HG03135 (cell line): ENCODE results near the gene LRRC8E.
"Not testable (repeated sequence)": the region's sequence is repeated elsewhere in the genome, so short reads cannot be mapped to it uniquely, and the experiment has no call there.

ENCODE experiments used
- ATAC-seq: cut with Tn5 transposase; IDR thresholded peaks from one replicate; pipeline ENCODE4 v1.9.1; 2021; ENCODE audit warnings: mild to moderate bottlenecking, moderate library complexity; ENCODE audit not compliant: unreplicated experiment

The LRRC8E gene

GRCh38 chr19:7907122-7907521, 18.8 kb downstream of the LRRC8E start:
- ATAC-seq, result no peak

DNA sequence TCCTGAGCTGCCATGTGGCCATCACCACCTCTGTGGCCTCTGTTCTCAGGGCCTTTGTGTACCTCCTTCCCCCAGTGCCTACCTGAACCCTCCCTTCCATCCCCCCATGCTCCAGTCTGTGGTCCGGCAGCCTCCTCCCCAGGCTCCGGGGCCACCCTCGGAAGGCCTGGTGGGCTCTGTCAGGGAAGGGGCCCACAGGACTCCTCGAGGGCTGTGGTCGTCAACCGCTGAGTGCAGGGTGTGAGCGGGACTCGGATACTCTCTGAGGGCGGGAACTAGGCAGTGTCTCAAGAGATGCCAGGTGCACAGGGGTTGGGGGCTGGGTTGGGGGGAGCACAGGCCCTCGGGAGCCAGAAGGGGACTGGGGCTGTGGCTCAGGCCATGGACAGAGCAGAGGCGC, 19.2 kb downstream of the LRRC8E start:
- ATAC-seq, result no peak

GRCh38 chr19:7908078-7908699, 19.9 kb downstream of the LRRC8E start:
- ATAC-seq, result no peak

DNA sequence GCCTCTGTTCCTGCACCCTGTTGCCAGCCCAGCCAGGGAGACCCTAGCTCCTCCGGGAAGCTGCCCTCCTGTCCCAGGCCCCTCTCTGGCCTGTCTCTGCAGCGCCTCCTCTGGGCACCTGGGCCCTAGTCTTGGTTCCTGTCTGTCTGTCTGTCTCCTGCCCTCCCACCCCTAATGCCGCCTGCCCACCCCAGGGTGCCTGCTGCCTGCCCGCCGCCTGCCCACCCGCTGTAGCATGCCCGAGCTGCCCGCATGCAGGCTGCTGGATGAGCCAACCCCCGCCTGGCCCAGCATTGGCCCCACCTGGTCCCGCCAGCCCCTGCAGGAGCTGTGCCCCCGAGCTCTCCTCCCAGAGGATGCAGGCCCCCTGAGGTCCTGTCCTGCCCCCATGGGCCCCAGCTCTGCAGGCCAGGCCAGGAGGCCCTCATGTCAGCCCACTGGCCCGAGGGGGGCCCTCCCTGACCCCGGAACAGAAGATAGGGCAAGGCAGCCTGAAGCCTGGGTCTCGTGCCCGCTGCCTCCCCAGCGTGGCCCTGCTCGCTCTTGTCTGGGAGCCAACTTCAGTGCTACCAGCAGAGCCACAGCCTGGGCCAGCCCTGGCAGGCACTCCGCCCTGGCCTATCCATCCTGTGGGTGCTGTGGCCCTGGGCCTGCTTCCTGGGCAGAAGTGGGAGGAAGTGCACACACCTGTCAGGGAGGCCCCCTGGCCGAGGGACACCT, 20.6 kb downstream of the LRRC8E start:
- ATAC-seq, result no peak

DNA sequence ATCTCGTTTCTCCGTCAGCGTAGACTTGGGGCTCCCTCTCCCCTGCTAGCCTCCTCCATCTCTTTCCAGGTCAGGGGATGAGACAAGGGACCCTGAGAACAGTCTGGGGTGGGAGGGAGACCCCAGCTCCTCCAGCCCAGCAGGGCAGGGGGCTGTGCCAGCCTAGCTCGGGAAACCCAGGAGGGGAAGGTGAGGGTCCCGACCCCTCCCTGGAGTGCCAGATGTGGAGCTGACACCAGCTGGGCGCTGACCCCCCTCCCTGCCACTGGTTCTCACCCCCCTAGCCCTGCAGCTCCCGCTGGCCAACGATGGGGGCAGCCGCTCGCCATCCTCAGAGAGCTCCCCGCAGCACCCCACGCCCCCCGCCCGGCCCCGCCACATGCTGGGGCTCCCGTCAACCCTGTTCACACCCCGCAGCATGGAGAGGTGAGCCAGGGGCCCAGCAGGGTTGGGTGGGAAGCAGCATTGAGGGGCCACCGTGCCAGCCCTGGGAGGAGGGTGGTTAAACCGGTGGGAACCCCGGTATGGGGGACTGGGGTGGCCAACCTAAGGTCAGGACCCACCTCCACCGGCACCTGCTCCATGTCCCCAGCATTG, 21.3 kb downstream of the LRRC8E start:
- ATAC-seq, result no peak

DNA sequence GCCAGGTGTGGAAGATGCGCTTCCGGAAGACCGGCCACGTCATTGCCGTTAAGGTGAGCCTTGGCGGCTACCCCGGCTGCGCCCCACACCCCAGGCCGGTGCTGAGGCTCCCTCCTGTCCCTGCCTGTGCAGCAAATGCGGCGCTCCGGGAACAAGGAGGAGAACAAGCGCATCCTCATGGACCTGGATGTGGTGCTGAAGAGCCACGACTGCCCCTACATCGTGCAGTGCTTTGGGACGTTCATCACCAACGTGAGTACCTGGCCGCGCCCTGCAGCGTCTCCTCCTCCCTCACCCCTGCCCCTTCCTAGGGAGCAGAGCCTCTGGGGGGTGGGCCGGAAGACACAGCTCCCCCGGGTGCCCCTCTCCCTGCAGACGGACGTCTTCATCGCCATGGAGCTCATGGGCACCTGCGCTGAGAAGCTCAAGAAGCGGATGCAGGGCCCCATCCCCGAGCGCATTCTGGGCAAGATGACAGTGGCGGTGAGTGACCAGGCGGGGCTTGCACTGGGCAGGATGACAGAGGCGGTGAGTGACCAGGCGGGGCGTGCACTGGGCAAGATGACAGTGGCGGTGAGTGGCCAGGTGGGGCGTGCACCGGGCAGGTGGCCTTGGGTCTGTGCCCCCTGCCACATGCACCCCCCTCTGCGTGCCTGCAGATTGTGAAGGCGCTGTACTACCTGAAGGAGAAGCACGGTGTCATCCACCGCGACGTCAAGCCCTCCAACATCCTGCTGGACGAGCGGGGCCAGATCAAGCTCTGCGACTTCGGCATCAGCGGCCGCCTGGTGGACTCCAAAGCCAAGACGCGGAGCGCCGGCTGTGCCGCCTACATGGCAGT, 22.2 kb downstream of the LRRC8E start:
- no peak for ATAC-seq

DNA sequence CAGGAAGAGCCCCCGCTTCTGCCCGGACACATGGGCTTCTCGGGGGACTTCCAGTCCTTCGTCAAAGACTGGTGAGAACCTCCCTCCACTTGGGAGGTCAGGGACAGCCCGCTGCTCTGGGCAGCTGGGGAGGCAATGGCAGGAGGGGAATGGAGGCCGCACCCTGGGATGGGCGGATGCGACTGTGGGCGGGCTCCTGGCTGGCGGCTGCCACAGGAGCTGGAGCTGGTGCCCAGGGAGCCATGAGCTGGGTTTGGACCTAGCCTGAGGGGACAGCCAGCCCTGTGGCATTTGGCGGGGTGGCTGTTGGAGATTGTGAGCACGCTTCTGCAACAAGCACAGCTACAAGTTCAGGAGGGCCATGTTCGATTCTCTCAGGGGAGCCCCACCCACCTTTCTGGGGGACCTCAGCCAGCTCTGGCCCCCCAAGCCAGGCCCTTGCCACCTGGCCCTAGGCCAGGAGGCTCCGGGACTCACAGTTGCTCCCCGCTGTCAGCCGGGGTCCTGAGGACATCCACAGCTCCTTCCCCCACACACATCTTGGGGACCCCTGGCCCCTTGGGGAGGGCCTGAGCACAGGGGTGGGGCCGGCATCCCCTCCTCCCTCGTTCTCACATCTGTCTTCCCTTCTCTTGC, 23.3 kb downstream of the LRRC8E start:
- ATAC-seq, result no peak

GRCh38 chr19:7912144-7912696, 23.9 kb downstream of the LRRC8E start:
- no peak for ATAC-seq

DNA sequence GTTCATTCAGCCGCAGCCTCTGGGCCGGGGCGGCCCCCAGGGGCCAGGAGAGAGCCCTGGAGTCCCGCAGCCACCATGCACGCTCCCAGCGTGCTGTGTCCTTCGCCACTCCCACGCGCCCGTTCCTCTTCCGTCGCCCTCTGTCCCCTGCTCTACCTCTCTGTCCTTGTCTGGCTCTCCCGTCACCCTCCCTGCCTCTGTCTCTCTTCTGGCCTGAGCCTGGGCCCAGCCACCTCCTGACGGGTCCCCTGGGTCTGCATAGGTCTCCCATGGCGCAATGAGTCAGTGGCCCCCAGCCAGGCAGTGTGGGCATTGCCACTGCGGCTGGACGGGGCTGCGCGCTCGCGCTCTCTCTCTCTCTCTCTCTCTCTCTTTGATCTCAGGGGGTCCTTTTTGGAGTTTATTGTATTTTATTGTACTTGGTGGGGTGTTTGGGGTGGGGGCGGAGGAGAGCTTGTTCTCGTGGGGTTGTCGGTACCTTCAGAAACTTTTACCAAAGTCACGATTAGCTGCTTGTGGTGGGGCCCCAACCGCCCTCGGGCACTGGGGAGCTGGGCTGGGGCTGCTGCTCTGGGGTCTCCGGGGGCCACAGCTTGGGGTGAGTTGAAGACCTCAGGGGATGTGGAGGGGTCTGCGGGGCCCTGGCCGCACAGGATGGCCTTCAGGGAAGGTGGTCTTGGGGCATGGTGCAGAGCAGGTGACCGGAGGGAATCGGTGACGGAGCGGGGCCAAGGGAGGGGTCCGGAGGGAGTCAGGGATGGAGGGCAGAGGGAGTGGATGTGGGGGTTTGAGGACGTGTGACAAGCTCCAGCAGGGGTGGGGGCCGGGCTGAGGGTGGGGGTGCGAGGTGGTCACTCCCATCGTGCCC, 24.6 kb downstream of the LRRC8E start:
- ATAC-seq, result no peak

- no peak for ATAC-seq
Observed at GRCh38 chr19:7913652-7914051, 25.3 kb downstream of the LRRC8E start.

- no peak for ATAC-seq
Observed at GRCh38 chr19:7914099-7914498, 25.8 kb downstream of the LRRC8E start.

GRCh38 chr19:7914598-7915045, 26.3 kb downstream of the LRRC8E start, which contains the start of gene TGFBR3L:
Gene TGFBR3L (plus strand): TSS chr19:7914830.
- no peak for ATAC-seq

GRCh38 chr19:7915250-7916102, 27.2 kb downstream of the LRRC8E start:
- no peak for ATAC-seq

GRCh38 chr19:7916103-7916954, 28.0 kb downstream of the LRRC8E start:
- no peak for ATAC-seq

- ATAC-seq, result no peak
Observed at GRCh38 chr19:7916955-7917266, 28.6 kb downstream of the LRRC8E start.

DNA sequence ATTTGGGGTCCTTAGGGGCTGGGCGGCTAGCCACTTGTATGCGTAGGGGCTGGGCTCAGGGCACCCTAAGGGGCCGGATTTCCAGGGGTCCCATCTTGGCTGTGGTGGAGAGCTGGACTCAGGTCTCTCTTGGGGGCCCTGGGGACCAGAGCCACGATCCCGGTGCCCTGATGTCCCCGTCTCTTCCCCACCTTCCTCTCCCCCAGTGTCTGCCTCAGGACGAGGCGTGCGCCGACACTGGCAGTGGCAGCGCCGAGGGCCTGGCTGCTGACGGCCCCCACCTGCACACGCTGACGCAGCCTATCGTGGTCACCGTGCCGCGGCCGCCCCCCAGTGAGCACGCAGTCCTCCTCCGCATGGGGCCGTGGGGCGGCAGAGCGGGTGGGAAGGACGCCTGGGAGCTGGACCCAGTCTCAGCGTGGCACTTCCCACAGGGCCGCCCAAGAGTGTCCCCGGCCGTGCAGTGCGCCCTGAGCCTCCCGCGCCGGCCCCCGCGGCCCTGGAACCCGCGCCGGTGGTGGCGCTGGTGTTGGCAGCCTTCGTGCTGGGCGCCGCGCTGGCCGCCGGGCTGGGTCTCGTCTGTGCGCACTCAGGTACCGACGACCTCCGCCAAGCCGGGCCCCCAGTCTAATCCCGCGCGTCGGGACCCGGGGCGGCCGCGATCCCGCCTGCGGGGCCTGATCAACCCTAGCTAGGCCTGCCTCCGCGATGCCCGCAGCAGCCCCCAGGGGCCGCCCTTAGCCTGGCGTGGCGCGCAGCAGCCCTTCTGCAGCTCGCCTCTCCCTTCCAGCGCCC, 29.2 kb downstream of the LRRC8E start:
- no peak for ATAC-seq

DNA sequence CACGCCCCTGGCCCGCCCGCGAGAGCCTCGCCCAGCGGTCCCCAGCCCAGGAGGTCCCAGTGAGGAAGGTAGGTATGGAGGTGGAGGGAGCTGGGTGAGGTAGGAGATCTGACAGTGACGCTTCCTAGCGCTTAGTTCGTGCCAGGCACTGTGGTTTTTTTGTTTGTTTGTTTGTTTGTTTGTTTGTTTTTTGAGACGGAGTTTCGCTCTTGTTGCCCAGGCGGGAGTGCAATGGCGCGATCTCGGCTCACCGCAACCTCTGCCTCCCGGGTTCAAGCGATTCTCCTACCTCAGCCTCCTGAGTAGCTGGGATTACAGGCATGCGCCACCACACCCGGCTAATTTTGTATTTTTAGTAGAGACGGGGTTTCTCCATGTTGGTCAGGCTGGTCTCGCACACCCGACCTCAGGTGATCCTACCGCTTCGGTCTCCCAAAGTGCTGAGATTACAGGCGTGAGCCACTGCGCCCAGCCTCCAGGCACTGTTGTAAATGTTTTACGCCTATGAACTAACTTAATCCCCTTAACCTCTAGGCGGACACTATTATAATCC, 29.8 kb downstream of the LRRC8E start:
- not testable (repeated sequence) for ATAC-seq
